GM12873 (cell line): Measurements from ENCODE around the gene AUNIP.

Source experiments
- CTCF ChIP-seq: IDR thresholded peaks from 2 replicates; pipeline ENCODE4 v1.5.1; 2012; ENCODE audit warnings: low read depth, mild to moderate bottlenecking, moderate library complexity, low read length, control low read depth; ENCODE audit not compliant: insufficient read depth; ENCODE audit errors: missing control alignments

Gene AUNIP

GRCh38 chr1:25805863-25806225 lies 53.4 kb downstream of the AUNIP start:
- no peak for TF ChIP-seq CTCF

GRCh38 chr1:25804964-25805862 lies 54.0 kb downstream of the AUNIP start:
- no peak for TF ChIP-seq CTCF

GRCh38 chr1:25804244-25804963 lies 54.9 kb downstream of the AUNIP start:
- no peak for TF ChIP-seq CTCF

- TF ChIP-seq CTCF = no peak
Observed at GRCh38 chr1:25803368-25803767, 55.9 kb downstream of the AUNIP start.

GRCh38 chr1:25802915-25803314 lies 56.3 kb downstream of the AUNIP start:
- peak; percentile 42 for TF ChIP-seq CTCF

GRCh38 chr1:25800703-25801377 lies 58.4 kb downstream of the AUNIP start:
- no peak for TF ChIP-seq CTCF

- TF ChIP-seq CTCF = no peak
Observed at GRCh38 chr1:25799935-25800702, 59.1 kb downstream of the AUNIP start, which contains the start of gene SELENON. Gene SELENON, plus strand, starts transcription at chr1:25800193. Its CDS starts 38 bp downstream, at chr1:25800231.
